GM12891 (cell line): ENCODE measurements around the gene IQSEC3.

Experiments
- PAX5 ChIP-seq: IDR thresholded peaks from 2 replicates; pipeline ENCODE4 v1.6.1; 2011; ENCODE audit warnings: low read length, moderate library complexity, mild to moderate bottlenecking; ENCODE audit not compliant: insufficient read depth, severe bottlenecking
- POLR2A ChIP-seq: IDR thresholded peaks from 2 replicates; pipeline ENCODE4 v1.6.1; 2011; ENCODE audit warnings: low read depth, low read length, control low read depth
- POLR2AphosphoS5 ChIP-seq: IDR thresholded peaks from 2 replicates; pipeline ENCODE4 v1.6.1; 2011; ENCODE audit warnings: low read depth, low read length, control low read depth
- POU2F2 ChIP-seq: IDR thresholded peaks from 2 replicates; pipeline ENCODE4 v1.6.1; 2011; ENCODE audit warnings: low read depth, mild to moderate bottlenecking, control low read depth, low read length, moderate library complexity
- SPI1 ChIP-seq: IDR thresholded peaks from 2 replicates; pipeline ENCODE4 v1.6.1; 2011; ENCODE audit warnings: low read depth, low read length, control low read depth
- TAF1 ChIP-seq: IDR thresholded peaks from 2 replicates; pipeline ENCODE4 v1.6.1; 2011; ENCODE audit warnings: low read depth, low read length, control low read depth

DNA sequence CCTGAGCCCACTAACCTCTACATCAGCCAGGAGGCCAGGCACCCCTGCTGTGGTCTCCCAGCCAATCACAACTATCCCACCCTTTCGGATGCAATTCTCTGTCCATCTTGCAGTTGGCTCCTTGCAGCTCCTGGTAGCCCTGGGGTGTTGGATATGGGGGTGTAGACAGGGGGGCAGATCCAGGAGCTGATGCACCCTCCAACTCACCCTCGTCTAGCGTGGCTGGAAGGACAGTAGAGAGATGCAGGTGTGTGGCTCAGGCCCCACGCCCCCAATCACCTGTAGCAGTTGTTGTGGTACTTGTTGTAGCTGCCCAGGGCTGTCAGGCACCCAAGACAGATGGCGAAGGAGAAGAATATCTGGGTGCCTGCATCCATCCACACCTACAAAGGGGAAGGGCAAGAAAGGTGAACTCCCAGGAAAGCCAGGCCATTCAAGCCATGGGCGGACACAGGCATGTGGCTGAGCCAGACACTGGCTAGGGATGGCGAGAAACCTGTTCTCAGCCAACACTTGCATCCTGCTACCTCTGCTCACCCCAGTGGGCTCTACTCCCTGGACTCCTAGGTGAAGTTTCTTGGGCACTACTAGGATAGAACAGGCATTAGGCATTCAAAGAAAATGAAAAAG, 160.8 kb downstream of the IQSEC3 start:
- TF ChIP-seq POLR2AphosphoS5: no peak
- no peak for TF ChIP-seq POLR2A
- TF ChIP-seq SPI1: no peak
- no peak for TF ChIP-seq TAF1
- TF ChIP-seq POU2F2: no peak
- TF ChIP-seq PAX5: no peak
